Transverse colon (tissue), 4 donors: ENCODE measurements around the gene ZNF385B.

ENCODE experiments used
- CTCF ChIP-seq, 5 experiments: fragments of 200-600 bp in 3 of 5; fragments of 450-650 bp in 2 of 5; sonication (generic) in 3 of 5; IDR thresholded peaks; 1 replicate in 2 of 5; 2 replicates in 3 of 5; pipeline ENCODE4 v1.5.1; 2016 to 2017; ENCODE audit warnings: antibody characterized with exemption in 5 of 5, inconsistent platforms in 3 of 5, mild to moderate bottlenecking in 2 of 5, moderate library complexity in 1 of 5
- EP300 ChIP-seq: sonication (generic); formaldehyde crosslinking; IDR thresholded peaks from one replicate; pipeline ENCODE4 v1.6.1; 2017; ENCODE audit warnings: antibody characterized with exemption, low read depth
- POLR2AphosphoS5 ChIP-seq, 3 donors: sonication (generic); formaldehyde crosslinking; IDR thresholded peaks; one replicate each; pipeline ENCODE4 v1.6.1; 2016; ENCODE audit warnings: antibody characterized with exemption in 3 of 3

GRCh38 chr2:179702912-179703311, 158.5 kb downstream of the ZNF385B start:
- TF ChIP-seq CTCF (IDR thresholded peaks at IDR 0.05), result no peak
- no peak for TF ChIP-seq POLR2AphosphoS5 (IDR thresholded peaks at IDR 0.05)
- TF ChIP-seq EP300, result no peak
